Mesenchymal stem cell (in vitro differentiated cells and primary cell): ENCODE results near the gene SLC27A2.
"Not testable (repeated sequence)": the region's sequence is repeated elsewhere in the genome, so short reads cannot be mapped to it uniquely, and the experiment has no call there.

Experiments
- DNase-seq: peaks from one replicate; pipeline ENCODE4 v3.0.0-alpha.2; 2013
- H2AFZ ChIP-seq: one replicate; pipeline ENCODE4 v1.6.1; 2013; ENCODE audit warnings: low read depth, mild to moderate bottlenecking, control low read depth, inconsistent platforms, low read length, moderate library complexity
- H2AK5ac ChIP-seq: 2 replicates; pipeline ENCODE4 v1.6.1; 2013; ENCODE audit warnings: low read length, moderate library complexity, mild to moderate bottlenecking, inconsistent platforms; ENCODE audit not compliant: severe bottlenecking
- H2BK120ac ChIP-seq: one replicate; pipeline ENCODE4 v1.6.1; 2013; ENCODE audit warnings: low read depth, mild to moderate bottlenecking, inconsistent platforms, low read length, moderate library complexity
- H2BK12ac ChIP-seq, 2 experiments: one replicate each; pipeline ENCODE4 v1.6.1; 2013; ENCODE audit warnings: inconsistent platforms in 2 of 2, low read length in 2 of 2, mild to moderate bottlenecking in 2 of 2, moderate library complexity in 2 of 2, control low read depth in 1 of 2
- H2BK15ac ChIP-seq: one replicate; pipeline ENCODE4 v1.6.1; 2013; ENCODE audit warnings: mild to moderate bottlenecking, low read depth, inconsistent platforms; ENCODE audit not compliant: poor library complexity, severe bottlenecking
- H2BK5ac ChIP-seq: 2 replicates; pipeline ENCODE4 v1.6.1; 2013; ENCODE audit warnings: low read depth, mild to moderate bottlenecking, low read length, control low read depth, inconsistent platforms; ENCODE audit not compliant: poor library complexity, severe bottlenecking
- H3K14ac ChIP-seq, 2 experiments: one replicate each; pipeline ENCODE4 v1.6.1; 2013; ENCODE audit warnings: inconsistent platforms in 2 of 2, low read length in 2 of 2, control low read depth in 1 of 2, mild to moderate bottlenecking in 1 of 2, moderate library complexity in 1 of 2
- H3K18ac ChIP-seq, 2 experiments: one replicate each; pipeline ENCODE4 v1.6.1; 2013; ENCODE audit warnings: inconsistent platforms in 2 of 2, low read length in 2 of 2, control low read depth in 1 of 2, low read depth in 1 of 2, mild to moderate bottlenecking in 1 of 2
- H3K23ac ChIP-seq, 2 experiments: one replicate each; pipeline ENCODE4 v1.6.1; 2013; ENCODE audit warnings: inconsistent platforms in 2 of 2, low read length in 2 of 2, mild to moderate bottlenecking in 2 of 2, moderate library complexity in 2 of 2, control low read depth in 1 of 2
- H3K27ac ChIP-seq: 2 replicates; pipeline ENCODE4 v1.5.1; 2013; ENCODE audit warnings: mild to moderate bottlenecking, moderate library complexity, low read length, control low read depth, inconsistent platforms; ENCODE audit not compliant: poor library complexity, severe bottlenecking
- H3K27me3 ChIP-seq, 2 experiments: 2 replicates each; pipeline versions ENCODE4 v1.6.1 to v1.7.0; 2013; ENCODE audit warnings: low read length in 2 of 2, mild to moderate bottlenecking in 2 of 2, moderate library complexity in 2 of 2, control low read depth in 1 of 2, inconsistent platforms in 1 of 2; ENCODE audit not compliant: control insufficient read depth in 1 of 2, insufficient read depth in 1 of 2
- H3K36me3 ChIP-seq, 2 experiments: 2 replicates each; pipeline versions ENCODE4 v1.6.1 to v1.7.0; 2013; ENCODE audit warnings: low read length in 2 of 2, control low read depth in 1 of 2, inconsistent platforms in 1 of 2, low read depth in 1 of 2, mild to moderate bottlenecking in 1 of 2; ENCODE audit not compliant: insufficient read depth in 2 of 2, control insufficient read depth in 1 of 2
- H3K4ac ChIP-seq, 2 experiments: one replicate each; pipeline ENCODE4 v1.6.1; 2013; ENCODE audit warnings: inconsistent platforms in 2 of 2, low read length in 2 of 2, mild to moderate bottlenecking in 2 of 2, moderate library complexity in 2 of 2, control low read depth in 1 of 2, low read depth in 1 of 2
- H3K4me1 ChIP-seq: 2 replicates; pipeline ENCODE4 v1.6.1; 2013; ENCODE audit warnings: low read depth, low read length, control low read depth; ENCODE audit not compliant: control insufficient read depth, insufficient read depth
- H3K4me2 ChIP-seq: 2 replicates; pipeline ENCODE4 v1.6.1; 2013; ENCODE audit warnings: low read length, mild to moderate bottlenecking, inconsistent platforms; ENCODE audit not compliant: poor library complexity, severe bottlenecking
- H3K4me3 ChIP-seq, 2 experiments: 2 replicates each; pipeline versions ENCODE4 v1.5.1 to v1.7.0; 2013; ENCODE audit warnings: low read length in 2 of 2, mild to moderate bottlenecking in 2 of 2, control low read depth in 1 of 2, low read depth in 1 of 2; ENCODE audit not compliant: insufficient read depth in 1 of 2
- H3K79me1 ChIP-seq: replicated peaks from 2 replicates; pipeline ENCODE4 v1.6.1; 2013; ENCODE audit warnings: mild to moderate bottlenecking, control low read depth, low read length, inconsistent platforms; ENCODE audit not compliant: poor library complexity, severe bottlenecking
- H3K9ac ChIP-seq: 2 replicates; pipeline ENCODE4 v1.7.0; 2013; ENCODE audit warnings: mild to moderate bottlenecking, low read length, moderate library complexity
- H3K9me3 ChIP-seq: 2 replicates; pipeline ENCODE4 v1.7.0; 2013; ENCODE audit warnings: mild to moderate bottlenecking, low read length; ENCODE audit not compliant: control insufficient read depth
- H4K8ac ChIP-seq: one replicate; pipeline ENCODE4 v1.6.1; 2013; ENCODE audit warnings: inconsistent platforms, mild to moderate bottlenecking, low read length, moderate library complexity
- H4K91ac ChIP-seq: one replicate; pipeline ENCODE4 v1.6.1; 2013; ENCODE audit warnings: mild to moderate bottlenecking, low read length, inconsistent platforms
- WGBS: methylation state at CpG from one replicate; pipeline ENCODE4 v1.1.7; 2013; ENCODE audit warnings: mixed read lengths; 5-methylcytosine and 5-hydroxymethylcytosine counted together

Gene SLC27A2

GRCh38 chr15:50150349-50150748, 31.6 kb upstream of the SLC27A2 start:
- Histone ChIP-seq H4K91ac (no peak overlapping the region), H3K4ac (no peak overlapping the region), H3K14ac (no peak overlapping the region), H3K27me3 (no peaks in the 10 kb centered on the region), H3K4me1 (no peaks in the 10 kb centered on the region), H3K18ac (no peak overlapping the region), H2AK5ac (no peak overlapping the region), H3K36me3 (no peaks in the 10 kb centered on the region), H4K8ac (no peak overlapping the region), H2AFZ (no peak overlapping the region), H3K9me3 (no peaks in the 10 kb centered on the region), H2BK120ac (no peak overlapping the region), H2BK5ac (no peak overlapping the region), H2BK12ac (no peak overlapping the region), H3K9ac (no peak overlapping the region), H3K4me3 (no peak overlapping the region), H3K79me1 (no peaks in the 10 kb centered on the region), H2BK15ac (no peak overlapping the region), H3K27ac (no peak overlapping the region), H3K4me2 (no peak overlapping the region), H3K23ac (no peak overlapping the region)
- 97% methylated on average over 3 of the region's 3 CpGs for WGBS
- no peak for DNase-seq

DNA sequence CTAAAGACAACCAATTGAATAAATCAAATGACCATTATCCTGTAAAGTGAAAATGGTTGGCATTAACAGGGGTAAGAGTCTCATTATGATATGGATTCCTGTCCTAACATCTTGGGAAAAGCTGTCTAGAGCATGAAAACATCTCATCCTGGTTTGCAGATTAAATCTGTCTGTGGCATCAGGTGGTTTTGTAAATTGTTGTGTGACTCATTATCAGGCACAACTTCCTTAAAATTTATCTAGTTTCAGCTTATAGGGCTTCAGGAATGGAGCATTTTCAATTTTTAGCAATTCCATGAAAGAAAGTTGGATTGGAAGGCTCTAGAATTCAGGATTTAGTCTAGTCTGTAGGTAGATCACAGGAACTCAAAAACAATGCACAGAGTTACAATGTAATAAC, 31.1 kb upstream of the SLC27A2 start:
- Histone ChIP-seq H2BK5ac (no peak overlapping the region), H2BK120ac (no peak overlapping the region), H3K36me3 (no peaks in the 10 kb centered on the region), H4K91ac (no peak overlapping the region), H3K23ac (no peak overlapping the region), H3K9me3 (no peaks in the 10 kb centered on the region), H2BK12ac (no peak overlapping the region), H3K27me3 (no peaks in the 10 kb centered on the region), H3K4me2 (no peak overlapping the region), H3K18ac (no peak overlapping the region), H3K27ac (no peak overlapping the region), H3K9ac (no peak overlapping the region), H3K14ac (no peak overlapping the region), H4K8ac (no peak overlapping the region), H3K4me1 (no peaks in the 10 kb centered on the region), H2BK15ac (no peak overlapping the region), H3K4me3 (no peak overlapping the region), H2AFZ (no peak overlapping the region), H2AK5ac (no peak overlapping the region), H3K4ac (no peak overlapping the region), H3K79me1 (no peaks in the 10 kb centered on the region)
- DNase-seq = no peak

GRCh38 chr15:50151476-50151875, 30.5 kb upstream of the SLC27A2 start:
- Histone ChIP-seq H2BK12ac (no peak overlapping the region), H2BK5ac (no peak overlapping the region), H3K27ac (no peak overlapping the region), H3K27me3 (no peaks in the 10 kb centered on the region), H2AFZ (no peak overlapping the region), H3K4me1 (no peaks in the 10 kb centered on the region), H4K8ac (no peak overlapping the region), H3K79me1 (no peaks in the 10 kb centered on the region), H2BK15ac (no peak overlapping the region), H3K9ac (no peak overlapping the region), H3K36me3 (no peaks in the 10 kb centered on the region), H3K9me3 (no peaks in the 10 kb centered on the region), H3K4ac (no peak overlapping the region), H2AK5ac (no peak overlapping the region), H3K23ac (no peak overlapping the region), H3K4me3 (no peak overlapping the region), H2BK120ac (no peak overlapping the region), H3K18ac (no peak overlapping the region), H4K91ac (no peak overlapping the region), H3K14ac (no peak overlapping the region), H3K4me2 (no peak overlapping the region)
- WGBS = 97% methylated on average over 2 of the region's 2 CpGs
- DNase-seq = no peak

GRCh38 chr15:50158236-50158635, 23.8 kb upstream of the SLC27A2 start:
- H2AFZ ChIP-seq, H3K4ac ChIP-seq, H4K91ac ChIP-seq, H3K18ac ChIP-seq, H2AK5ac ChIP-seq, DNase-seq, H4K8ac ChIP-seq, H3K14ac ChIP-seq, H3K9ac ChIP-seq, H3K9me3 ChIP-seq, H3K79me1 ChIP-seq, H2BK15ac ChIP-seq, H3K23ac ChIP-seq, H3K4me3 ChIP-seq, H2BK5ac ChIP-seq, H3K4me2 ChIP-seq, H2BK120ac ChIP-seq, H3K27ac ChIP-seq, H3K27me3 ChIP-seq, H3K4me1 ChIP-seq, H3K36me3 ChIP-seq, H2BK12ac ChIP-seq: not testable (repeated sequence)
- WGBS = 94% methylated on average over 15 of the region's 28 CpGs
